Stimulated activated CD8-positive, alpha-beta memory T cell treated with anti-CD3 and anti-CD28 coated beads, Interleukin-7, amount 100 ng/mL, for 4 hours (primary cell): ENCODE results near the gene IFIT1B.
"Not testable (repeated sequence)": the region's sequence is repeated elsewhere in the genome, so short reads cannot be mapped to it uniquely, and the experiment has no call there.

Source experiments
- DNase-seq, 2 donors: peaks; one replicate each; pipeline ENCODE4 v3.0.0-alpha.2; 2020; ENCODE audit warnings: low read depth in 2 of 2

The IFIT1B gene

DNA sequence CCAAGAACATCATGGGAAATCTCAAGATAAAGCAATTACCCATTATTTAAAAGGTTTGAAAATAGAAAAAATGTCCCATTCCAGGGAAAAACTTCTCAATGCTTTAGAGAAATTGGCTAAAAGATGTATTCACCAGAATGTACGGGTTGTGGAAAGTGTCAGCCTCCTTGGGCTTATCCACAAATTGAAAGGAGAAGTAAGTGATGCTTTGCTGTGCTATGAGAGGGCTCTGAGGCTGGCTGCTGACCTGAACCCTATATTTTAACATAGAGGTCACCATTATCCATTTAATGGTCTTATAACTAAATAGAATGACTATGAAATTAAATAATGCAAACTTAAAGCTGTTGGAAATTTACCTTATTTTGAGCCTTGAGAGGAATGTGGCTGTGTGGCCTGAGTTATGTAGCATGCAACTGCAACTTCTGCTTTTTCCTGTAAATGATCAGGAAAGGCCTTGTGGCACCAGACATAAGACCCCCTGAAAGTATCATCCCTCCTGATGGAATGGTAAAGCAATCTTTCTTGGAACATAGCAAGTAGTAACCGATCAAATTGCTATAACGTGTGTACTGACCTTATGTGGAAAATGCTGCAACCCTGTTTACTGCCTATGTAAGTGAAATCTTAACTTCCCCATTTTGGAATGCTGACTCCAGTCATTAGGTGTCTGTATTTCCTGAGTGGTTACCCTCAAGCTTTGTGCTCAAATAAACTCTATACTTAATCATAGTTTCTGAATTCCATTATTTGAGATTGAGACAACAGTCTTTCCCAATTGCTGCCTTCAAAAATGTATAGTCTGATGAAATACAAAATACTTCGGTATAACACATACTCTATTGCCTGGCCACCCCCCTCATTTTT, 6.9 kb downstream of the IFIT1B start:
- DNase-seq = no peak

DNA sequence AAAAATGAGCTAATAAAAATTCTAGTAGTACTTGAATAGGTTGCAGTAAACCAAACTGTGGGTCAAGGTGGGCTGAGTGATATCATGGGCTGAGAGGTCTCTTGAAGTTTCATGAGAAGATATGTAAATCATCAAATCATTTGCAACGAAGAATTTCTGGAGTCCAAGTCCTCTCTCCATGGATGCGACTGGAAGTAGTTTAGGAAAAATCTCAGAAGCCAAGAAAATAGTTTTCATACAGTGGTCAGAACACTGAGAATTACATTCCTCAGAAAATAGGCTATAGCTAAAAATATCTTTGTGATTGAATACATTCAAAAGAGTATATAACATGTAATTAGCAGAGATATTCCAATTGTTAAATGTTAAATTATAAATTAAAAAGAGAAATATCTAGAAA, 10.9 kb downstream of the IFIT1B start:
- DNase-seq = no peak

DNA sequence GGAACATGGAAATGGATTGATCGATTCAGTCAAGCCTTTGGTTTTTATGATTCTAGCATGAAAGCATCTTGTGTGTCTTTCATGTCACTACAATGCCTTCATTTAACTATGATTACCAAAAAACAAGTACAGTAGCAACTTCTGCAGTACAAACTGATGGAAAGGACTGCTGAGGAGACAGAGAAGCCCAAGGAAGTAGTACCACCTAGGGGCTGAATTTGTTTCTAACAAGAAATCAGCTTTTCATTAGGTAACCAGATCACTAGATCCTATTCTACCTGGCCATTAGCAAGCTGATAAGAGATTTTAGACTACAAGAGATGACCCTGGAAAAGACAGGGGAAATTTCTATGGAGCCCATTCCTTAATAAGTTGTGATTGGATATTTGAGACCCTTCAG, 11.4 kb downstream of the IFIT1B start:
- DNase-seq = no peak

DNA sequence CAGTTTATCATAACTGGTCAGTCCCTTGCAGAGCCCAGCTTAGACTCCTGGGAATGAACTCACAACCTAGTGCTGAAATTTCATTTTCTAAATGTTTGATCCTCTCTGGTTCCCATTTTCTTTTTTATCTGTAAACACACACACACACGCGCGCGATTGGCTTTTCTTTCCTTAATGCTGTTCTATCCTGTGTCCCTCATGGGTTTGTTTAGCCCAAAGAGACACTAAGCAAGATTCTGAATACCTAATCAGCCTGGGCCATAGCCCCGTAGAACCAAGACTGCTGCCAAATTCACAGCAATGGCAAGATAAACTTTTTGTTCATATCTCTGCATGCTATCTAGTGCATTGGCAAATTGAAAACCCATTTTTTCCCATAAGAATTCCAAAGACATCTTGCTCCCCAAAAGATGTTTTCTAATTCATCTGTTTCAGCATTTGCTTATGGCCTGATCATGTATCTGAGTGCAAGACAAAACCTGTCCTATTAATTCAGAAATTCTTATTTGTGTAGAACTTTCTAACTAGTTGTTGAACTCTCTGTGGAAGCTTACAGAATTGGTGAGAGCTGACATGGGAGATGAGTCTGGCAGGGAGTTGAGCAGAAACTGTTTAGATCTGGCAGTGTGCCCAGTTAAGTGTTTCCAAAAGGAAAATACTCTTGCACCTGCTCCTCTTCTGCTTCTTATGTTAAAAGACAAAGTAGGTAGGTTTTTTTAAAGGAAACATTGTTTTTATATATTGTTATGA, 12.8 kb downstream of the IFIT1B start:
- no peak for DNase-seq

DNA sequence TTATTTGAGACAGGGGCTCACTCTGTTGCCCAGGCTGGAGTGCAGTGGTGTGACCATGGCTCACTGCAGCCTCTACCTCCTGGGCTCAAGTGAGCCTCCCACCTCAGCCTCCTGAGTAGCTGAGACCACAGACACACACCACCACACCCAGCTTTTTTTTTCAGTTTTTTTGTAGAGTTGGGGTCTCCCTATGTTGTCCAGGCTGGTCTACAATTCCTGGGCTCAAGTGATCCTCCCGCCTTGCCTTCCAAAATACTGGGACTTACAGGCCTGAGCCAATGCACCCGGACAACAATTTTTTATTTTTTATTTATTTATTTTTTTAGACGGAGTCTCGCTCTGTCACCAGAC, 13.3 kb downstream of the IFIT1B start:
- not testable (repeated sequence) for DNase-seq

DNA sequence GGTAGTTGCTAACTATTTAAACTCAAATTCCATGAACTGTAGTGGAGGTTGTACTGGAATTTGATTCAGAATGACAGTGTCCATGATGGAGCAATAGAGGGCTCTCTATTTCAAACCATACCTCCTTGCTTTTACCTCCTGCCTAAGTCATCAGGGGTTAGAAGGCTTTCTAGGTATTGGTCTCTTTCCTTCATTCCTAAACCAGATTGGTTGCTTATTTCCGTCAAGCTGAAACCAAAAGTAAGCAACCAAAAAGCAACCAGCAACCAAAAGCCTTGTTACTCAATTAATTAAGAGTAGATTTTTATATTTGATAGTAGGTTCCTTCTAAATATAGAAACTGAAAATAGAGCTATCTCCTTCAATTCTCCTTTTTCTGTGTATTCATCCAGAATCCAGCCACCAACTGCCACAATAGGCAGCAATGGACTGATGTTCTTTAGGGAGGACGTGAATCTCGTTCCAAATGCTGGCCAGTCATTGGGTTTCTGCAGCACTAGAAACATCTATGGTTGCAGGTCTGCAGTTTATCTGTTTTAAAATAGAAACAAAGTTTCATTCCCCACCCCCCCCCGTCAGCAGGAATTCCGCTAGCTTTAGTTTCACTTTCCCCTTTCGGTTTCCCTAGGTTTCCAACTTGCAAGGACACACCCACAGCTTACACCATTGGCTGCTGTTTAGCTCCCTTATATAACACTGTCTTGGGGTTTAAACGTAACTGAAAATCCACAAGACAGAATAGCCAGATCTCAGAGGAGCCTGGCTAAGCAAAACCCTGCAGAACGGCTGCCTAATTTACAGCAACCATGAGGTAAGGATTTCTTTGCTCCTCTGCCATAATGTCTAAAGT, 14.3 kb downstream of the IFIT1B start, which contains the start of gene IFIT1:
Gene IFIT1, plus strand, starts transcription at position 717 of the 850 bp plus-strand sequence. Its CDS starts 90 bp downstream, at position 807.
- peak; percentile 6 to 43 for DNase-seq

DNA sequence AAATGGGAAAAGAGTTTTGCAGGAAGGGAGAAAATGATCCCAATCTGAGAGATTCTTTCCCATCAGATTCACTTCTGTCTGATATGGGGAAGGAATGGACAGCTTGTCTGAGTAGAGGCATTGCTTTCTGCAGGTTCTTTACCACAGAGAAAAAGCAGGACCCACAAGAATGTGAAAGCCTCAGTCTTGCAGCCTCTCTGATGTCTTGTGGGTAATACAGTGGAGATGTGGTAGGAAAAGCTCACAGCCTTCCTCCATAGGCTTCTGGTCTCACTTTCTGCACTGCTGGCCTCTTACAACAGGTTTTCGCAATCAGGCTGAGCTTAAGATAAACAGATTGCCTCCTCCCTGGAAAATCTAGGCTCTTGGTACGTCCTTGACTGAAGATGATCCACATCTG, 15.1 kb downstream of the IFIT1B start:
- no peak for DNase-seq

DNA sequence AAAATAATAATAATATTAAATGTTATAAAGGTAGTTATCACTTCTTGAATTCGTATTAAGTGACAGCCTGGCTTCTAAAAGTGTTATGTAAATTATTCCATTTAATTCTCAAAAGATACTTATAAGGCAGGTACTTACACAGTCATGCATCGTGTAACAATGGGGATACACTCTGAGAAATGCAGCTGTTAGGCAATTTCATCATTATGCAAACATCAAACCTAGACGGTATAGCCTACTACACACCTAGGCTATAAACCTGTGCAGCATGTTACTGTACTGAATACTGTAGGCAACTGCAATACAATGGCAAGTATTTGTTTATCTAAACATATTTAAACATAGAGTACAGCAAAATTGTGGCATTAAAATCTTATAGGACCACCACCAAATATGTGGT, 16.0 kb downstream of the IFIT1B start:
- no peak for DNase-seq

DNA sequence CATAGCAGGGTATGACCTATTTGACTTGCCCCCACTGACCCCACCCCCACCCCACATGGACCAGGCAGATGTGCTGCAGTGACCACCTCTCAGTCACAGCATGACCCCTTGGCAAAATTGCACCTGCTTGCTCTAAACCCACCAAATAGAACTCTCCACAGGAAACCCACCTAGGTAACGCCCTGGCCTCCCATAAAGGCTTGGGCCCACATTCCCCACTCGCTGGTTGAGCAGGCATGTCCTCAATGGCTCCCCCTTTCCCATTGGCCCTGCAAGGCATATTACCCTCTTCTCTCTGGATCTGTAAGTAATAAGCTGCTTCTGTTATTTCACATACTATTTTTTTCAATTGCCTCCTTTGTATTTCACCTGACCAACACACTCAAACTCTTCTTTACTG, 17.3 kb downstream of the IFIT1B start:
- no peak for DNase-seq

DNA sequence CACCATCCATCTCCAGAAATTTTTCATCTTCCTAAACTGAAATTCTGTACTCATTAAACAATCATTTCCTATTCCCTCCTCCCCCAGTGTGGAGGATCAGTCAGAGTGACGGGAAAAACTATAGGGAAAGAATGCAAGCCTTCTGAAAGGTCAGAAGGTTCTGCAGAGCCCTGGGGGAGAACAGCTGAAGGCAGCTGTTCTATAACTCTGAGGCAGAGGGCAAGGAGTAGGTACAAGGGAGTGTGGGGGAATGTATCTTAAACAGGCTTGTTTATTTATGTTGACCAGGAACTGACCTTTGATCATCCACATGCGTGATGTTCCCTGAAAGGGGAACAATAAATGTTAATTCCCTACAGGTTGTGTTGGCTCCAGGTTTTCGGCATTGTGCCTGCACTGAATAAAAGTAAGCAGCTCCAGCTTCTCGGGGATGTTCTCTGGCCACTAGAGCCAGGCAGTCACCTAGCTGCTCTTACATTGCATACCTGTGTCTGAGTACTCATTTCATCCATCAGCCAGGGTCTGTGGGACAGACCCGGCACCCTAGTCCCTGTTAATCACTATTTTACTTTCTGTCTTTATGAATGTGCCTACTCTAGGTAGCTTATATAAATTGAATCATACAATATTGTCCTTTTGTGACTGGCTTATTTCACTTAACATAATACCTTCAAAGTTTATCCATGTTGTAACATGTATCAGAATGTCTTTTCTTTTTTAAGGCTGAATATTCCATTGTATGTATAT, 20.3 kb downstream of the IFIT1B start:
- no peak for DNase-seq

DNA sequence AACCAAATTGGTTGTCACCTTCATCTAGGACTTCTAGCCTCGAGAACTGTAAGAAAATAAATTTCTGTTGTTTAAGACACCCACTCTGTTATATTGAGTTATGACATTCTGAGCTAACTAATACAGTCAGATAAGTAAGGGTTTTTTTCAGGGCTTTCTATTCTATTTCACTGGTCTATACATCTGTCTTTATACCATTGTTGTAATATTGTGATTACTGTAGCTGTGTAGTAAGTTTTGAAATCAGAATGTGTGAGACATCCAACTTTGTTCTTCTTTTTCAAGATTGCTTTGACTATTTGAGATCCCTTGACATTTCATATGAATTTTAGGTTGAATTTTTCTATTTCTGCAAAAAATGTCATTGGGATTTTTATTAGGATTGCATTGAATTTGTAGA, 22.1 kb downstream of the IFIT1B start:
- DNase-seq = no peak

DNA sequence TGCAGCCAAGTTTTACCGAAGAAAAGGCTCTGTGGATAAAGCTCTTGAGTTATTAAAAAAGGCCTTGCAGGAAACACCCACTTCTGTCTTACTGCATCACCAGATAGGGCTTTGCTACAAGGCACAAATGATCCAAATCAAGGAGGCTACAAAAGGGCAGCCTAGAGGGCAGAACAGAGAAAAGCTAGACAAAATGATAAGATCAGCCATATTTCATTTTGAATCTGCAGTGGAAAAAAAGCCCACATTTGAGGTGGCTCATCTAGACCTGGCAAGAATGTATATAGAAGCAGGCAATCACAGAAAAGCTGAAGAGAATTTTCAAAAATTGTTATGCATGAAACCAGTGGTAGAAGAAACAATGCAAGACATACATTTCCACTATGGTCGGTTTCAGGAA, 25.2 kb downstream of the IFIT1B start:
- no peak for DNase-seq

DNA sequence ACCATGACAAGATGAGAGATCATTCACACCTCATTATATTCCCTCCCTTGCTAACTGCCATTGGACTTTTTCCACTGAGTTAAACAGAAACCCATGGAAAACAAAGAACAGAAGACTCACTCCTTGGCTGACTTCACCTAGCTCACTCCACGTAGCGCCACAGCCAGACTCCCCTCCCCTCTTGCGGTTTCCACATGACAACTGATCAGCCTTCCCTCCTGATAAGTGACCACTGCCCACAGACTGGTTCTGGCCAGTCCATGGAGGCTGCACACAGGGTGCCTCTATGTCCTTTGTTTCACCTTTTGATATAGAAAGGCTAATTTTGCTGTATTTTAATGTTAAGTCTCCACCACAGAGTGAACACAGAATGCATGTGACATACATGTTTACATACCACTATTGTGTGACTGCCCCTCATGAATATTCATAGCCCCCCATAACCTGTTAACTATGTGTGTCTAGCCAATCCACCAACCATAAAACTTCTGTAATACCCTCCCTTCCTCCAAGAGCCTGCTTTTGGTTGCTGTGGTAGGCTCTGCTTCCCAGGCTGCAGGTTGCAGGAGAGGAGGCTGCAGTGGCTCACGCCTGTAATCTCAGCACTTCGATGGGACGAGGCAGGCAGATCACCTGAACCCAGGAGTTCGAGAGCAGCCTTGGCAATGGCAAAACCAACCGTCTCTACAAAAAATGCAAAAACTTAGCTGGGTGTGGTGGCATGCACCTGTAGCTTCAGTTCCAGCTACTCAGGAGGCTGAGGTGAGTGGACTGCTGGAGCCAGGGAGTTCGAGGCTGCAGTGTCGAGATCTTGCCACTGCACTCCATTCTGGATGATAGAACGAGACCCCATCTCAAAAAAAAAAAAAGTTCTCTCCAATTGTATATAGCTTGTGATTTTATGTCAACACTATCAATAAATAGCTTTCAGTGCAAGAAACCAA, 26.5 kb downstream of the IFIT1B start:
- no peak for DNase-seq

DNA sequence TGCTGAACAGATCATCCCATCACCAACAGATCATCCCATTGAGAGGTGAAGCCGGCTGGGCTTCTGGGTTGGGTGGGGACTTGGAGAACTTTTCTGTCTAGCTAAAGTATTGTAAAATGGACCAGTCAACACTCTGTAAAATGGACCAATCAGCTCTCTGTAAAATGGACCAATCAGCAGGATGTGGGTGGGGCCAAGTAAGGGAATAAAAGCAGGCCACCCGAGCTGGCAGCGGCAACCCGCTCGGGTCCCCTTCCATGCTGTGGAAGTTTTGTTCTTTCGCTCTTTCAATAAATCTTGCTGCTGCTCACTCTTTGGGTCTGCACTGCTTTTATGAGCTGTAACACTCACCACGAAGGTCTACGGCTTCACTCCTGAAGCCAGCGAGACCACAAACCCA, 28.3 kb downstream of the IFIT1B start:
- not testable (repeated sequence) for DNase-seq

DNA sequence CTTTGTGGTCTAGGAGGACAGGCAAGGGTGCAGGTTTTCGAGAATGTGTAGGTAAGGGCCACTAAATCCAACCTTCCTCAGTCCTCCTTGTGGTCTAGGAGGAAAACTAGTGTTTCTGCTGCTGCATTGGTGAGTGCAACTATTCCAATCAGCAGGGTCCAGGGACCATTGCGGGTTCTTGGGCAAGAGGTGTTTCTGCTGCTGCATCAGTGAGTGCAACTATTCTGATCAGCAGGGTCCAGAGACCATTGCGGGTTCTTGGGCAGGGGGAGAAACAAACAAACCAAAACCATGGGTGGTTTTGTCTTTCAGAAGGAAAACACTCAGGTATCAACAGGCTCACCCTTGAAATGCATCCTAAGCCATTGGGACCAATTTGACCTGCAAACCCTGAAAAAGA, 29.9 kb downstream of the IFIT1B start:
- not testable (repeated sequence) for DNase-seq

DNA sequence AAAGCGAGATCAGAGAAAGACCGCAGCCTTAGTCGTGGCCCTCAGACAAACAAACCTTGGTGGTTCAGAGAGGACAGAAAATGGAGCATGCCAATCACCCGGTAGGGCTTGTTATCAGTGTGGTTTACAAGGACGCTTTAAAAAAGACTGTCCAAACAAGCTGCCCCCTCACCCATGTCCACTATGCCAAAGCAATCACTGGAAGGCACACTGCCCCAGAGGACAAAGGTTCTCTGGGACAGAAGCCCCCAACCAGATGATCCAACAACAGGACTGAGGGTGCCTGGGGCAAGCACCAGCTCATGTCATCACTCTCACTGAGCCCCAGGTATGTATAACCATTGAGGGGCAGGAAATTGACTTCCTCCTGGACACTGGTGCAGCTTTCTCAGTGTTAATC, 31.4 kb downstream of the IFIT1B start:
- not testable (repeated sequence) for DNase-seq

DNA sequence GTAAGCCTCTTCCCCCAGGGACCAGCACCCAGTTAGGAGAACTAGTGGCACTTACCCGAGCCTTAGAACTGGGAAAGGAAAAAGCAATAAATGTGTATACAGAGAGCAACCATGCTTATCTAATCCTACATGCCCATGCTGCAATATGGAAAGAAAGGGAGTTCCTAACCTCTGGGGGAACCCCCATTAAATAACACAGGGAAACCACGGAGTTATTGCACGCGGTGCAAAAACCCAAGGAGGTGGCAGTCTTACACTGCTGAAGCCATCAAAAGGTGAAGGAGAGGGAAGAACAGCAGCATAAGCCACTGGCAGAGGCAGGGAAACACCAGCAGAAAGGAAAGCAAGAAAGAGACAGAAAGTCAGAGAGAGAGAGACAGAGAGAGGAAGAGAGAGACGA, 32.7 kb downstream of the IFIT1B start:
- DNase-seq = not testable (repeated sequence)

DNA sequence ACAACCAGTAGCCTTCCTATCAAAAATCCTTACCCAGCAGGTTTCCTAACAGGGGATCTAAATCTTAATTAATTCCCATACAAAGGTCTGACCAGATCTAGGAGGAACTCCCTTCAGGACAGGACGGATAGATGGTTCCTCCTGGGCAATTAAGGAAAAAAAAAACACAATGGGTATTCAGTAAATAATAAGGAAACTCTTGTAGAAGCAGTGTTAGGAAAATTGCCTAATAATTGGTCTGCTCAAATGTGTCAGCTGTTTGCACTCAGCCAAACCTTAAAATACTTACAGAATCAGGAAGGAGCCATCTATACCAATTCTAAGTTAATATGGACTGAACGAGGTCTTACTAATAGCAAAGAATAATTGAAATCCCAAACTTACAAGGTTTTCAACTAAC, 33.3 kb downstream of the IFIT1B start:
- DNase-seq = not testable (repeated sequence)

DNA sequence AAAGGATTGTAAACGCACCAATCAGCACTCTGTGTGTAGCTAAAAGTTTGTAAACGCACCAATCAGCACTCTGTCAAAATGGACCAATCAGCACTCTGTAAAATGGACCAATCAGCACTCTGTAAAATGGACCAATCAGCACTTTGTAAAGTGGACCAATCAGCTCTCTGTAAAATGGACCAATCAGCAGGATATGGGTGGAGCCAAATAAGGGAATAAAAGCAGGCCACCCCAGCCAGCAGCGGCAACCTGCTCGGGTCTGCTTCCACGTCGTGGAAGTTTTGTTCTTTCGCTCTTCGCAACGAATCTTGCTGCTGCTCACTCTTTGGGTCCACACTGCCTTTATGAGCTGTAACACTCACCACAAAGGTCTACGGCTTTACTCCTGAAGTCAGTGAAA, 34.4 kb downstream of the IFIT1B start:
- DNase-seq = peak; percentile 4 to 20

DNA sequence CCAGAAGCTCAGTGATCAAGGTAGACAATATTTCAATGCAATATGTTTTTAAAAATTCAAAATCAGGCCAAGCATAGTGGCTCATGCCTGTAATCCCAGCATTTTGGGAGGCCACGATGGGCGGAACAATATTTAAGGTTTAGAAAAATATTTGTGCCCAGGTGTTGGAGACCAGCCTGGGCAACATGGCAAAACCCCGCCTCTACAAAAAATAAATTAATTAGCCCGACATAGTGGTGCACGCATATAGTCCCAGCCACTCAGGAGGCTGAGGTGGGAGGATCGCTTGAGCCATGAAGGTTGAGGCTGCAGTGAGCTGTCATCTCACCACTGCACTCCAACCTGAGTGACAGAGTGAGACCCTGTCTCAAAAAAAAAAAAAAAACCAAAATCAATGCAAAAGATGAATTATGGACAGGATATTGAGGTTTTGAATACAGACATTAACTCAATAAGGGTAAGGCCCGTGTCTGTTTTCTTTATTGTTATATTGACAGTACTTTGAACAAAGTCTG, 35.6 kb downstream of the IFIT1B start:
- DNase-seq = no peak
